Testis (tissue), 2 donors: Measurements from ENCODE around the gene SRR.

ENCODE experiments used
- POLR2A ChIP-seq: fragments of 450-650 bp; IDR thresholded peaks from one replicate; pipeline ENCODE4 v1.6.1; 2017; ENCODE audit warnings: antibody characterized with exemption, mild to moderate bottlenecking, moderate library complexity
- TF ChIP-seq, protein P1 (sequence below), 3 experiments: fragments of 450-650 bp in 2 of 3; fragments of 200-600 bp in 1 of 3; sonication (generic) in 1 of 3; IDR thresholded peaks; one replicate each; pipeline ENCODE4 v1.5.1; 2016 to 2019; ENCODE audit warnings: antibody characterized with exemption in 3 of 3, mild to moderate bottlenecking in 2 of 3, moderate library complexity in 1 of 3

DNA sequence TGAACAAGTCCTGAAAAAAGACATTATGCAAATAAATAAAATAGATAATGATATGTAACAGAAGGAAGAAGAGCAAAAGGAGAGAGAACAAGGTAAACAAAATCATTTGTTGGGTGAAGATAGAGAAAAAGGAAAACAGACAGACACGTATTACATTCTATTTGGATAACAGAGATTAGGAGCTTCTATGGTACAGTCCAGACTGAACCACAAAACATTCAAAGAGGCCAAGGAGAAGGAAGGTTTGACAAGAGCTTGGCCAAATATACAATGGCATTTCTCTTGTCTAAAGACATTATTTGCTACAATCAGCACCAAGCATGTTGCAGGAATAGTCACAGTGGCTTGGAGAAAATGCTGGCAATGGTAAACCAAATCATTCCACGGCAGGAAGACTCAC lies 29.3 kb upstream of the SRR start:
- TF ChIP-seq, protein P1, sequence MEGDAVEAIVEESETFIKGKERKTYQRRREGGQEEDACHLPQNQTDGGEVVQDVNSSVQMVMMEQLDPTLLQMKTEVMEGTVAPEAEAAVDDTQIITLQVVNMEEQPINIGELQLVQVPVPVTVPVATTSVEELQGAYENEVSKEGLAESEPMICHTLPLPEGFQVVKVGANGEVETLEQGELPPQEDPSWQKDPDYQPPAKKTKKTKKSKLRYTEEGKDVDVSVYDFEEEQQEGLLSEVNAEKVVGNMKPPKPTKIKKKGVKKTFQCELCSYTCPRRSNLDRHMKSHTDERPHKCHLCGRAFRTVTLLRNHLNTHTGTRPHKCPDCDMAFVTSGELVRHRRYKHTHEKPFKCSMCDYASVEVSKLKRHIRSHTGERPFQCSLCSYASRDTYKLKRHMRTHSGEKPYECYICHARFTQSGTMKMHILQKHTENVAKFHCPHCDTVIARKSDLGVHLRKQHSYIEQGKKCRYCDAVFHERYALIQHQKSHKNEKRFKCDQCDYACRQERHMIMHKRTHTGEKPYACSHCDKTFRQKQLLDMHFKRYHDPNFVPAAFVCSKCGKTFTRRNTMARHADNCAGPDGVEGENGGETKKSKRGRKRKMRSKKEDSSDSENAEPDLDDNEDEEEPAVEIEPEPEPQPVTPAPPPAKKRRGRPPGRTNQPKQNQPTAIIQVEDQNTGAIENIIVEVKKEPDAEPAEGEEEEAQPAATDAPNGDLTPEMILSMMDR (IDR thresholded peaks at IDR 0.05) = no peak
- no peak for TF ChIP-seq POLR2A
